ENCODE measurements around the gene NFAM1.

GRCh38 chr22:42371099-42371498 is 61.1 kb downstream of the NFAM1 start:
- TF ChIP-seq, protein P1, sequence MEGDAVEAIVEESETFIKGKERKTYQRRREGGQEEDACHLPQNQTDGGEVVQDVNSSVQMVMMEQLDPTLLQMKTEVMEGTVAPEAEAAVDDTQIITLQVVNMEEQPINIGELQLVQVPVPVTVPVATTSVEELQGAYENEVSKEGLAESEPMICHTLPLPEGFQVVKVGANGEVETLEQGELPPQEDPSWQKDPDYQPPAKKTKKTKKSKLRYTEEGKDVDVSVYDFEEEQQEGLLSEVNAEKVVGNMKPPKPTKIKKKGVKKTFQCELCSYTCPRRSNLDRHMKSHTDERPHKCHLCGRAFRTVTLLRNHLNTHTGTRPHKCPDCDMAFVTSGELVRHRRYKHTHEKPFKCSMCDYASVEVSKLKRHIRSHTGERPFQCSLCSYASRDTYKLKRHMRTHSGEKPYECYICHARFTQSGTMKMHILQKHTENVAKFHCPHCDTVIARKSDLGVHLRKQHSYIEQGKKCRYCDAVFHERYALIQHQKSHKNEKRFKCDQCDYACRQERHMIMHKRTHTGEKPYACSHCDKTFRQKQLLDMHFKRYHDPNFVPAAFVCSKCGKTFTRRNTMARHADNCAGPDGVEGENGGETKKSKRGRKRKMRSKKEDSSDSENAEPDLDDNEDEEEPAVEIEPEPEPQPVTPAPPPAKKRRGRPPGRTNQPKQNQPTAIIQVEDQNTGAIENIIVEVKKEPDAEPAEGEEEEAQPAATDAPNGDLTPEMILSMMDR (conservative IDR thresholded peaks at IDR 0.05 in 1 of 2, IDR thresholded peaks at IDR 0.05 in 1 of 2; ENCODE audit: extremely low read depth in 1 of 2, insufficient read depth in 1 of 2, low read depth in 1 of 2, low read length in 2 of 2): no peak
- no peak for TF ChIP-seq EZH2 (IDR thresholded peaks at IDR 0.05; ENCODE audit: borderline replicate concordance, low read length)

Measured in mammary epithelial cell (primary cell).